Esophagus squamous epithelium (tissue), 4 donors: ENCODE data around the gene PADI4.

Experiments
- POLR2A ChIP-seq, 4 donors: fragments of 450-650 bp; IDR thresholded peaks; one replicate each; pipeline ENCODE4 v1.6.1; 2017; ENCODE audit warnings: antibody characterized with exemption in 4 of 4, mild to moderate bottlenecking in 4 of 4, moderate library complexity in 3 of 4
- TF ChIP-seq, protein P1 (sequence below), 6 experiments: fragments of 450-650 bp in 4 of 6; fragments of 200-600 bp in 2 of 6; sonication (generic) in 2 of 6; IDR thresholded peaks; one replicate each; pipeline ENCODE4 v1.5.1; 2016 to 2019; ENCODE audit warnings: antibody characterized with exemption in 6 of 6, mild to moderate bottlenecking in 4 of 6, moderate library complexity in 4 of 6

DNA sequence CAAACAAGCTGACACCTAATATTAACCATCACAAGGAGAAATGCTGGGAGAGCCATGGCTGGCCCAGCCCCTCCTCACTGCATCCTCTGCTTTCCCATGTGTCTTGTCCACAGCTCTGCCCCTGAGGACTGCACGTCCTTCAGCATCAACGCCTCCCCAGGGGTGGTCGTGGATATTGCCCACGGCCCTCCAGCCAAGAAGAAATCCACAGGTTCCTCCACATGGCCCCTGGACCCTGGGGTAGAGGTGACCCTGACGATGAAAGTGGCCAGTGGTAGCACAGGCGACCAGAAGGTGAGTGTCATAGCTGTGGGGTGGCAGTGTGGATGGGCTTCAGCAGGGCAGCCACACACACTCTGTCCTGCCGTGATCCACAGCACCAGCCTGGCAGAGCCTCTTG is 22.9 kb downstream of the PADI4 start:
- TF ChIP-seq, protein P1, sequence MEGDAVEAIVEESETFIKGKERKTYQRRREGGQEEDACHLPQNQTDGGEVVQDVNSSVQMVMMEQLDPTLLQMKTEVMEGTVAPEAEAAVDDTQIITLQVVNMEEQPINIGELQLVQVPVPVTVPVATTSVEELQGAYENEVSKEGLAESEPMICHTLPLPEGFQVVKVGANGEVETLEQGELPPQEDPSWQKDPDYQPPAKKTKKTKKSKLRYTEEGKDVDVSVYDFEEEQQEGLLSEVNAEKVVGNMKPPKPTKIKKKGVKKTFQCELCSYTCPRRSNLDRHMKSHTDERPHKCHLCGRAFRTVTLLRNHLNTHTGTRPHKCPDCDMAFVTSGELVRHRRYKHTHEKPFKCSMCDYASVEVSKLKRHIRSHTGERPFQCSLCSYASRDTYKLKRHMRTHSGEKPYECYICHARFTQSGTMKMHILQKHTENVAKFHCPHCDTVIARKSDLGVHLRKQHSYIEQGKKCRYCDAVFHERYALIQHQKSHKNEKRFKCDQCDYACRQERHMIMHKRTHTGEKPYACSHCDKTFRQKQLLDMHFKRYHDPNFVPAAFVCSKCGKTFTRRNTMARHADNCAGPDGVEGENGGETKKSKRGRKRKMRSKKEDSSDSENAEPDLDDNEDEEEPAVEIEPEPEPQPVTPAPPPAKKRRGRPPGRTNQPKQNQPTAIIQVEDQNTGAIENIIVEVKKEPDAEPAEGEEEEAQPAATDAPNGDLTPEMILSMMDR (IDR thresholded peaks at IDR 0.05) = no peak
- TF ChIP-seq POLR2A (IDR thresholded peaks at IDR 0.05) = no peak
